Measurements from ENCODE around the gene SLC9A3.

Gene SLC9A3

GRCh38 chr5:556909-557441, 32.7 kb upstream of the SLC9A3 start:
- no peak for DNase-seq (ENCODE audit: low read depth)
- H3K4me3 ChIP-seq (ENCODE audit: low read length): no peak overlapping the region
- no peak for TF ChIP-seq CTCF (IDR thresholded peaks at IDR 0.05; ENCODE audit: insufficient read depth, low read depth, low read length, missing control alignments)

GRCh38 chr5:555058-555623, 30.9 kb upstream of the SLC9A3 start:
- no peak overlapping the region for H3K4me3 ChIP-seq (ENCODE audit: low read length)
- DNase-seq (ENCODE audit: low read depth): no peak
- no peak for TF ChIP-seq CTCF (IDR thresholded peaks at IDR 0.05; ENCODE audit: insufficient read depth, low read depth, low read length, missing control alignments)

GRCh38 chr5:554284-554988, 30.2 kb upstream of the SLC9A3 start:
- TF ChIP-seq CTCF (IDR thresholded peaks at IDR 0.05; ENCODE audit: insufficient read depth, low read depth, low read length, missing control alignments): no peak
- DNase-seq (ENCODE audit: low read depth): no peak
- no peak overlapping the region for H3K4me3 ChIP-seq (ENCODE audit: low read length)

GRCh38 chr5:553874-554273, 29.6 kb upstream of the SLC9A3 start:
- no peak for DNase-seq (ENCODE audit: low read depth)
- TF ChIP-seq CTCF (IDR thresholded peaks at IDR 0.05; ENCODE audit: insufficient read depth, low read depth, low read length, missing control alignments): no peak
- H3K4me3 ChIP-seq (ENCODE audit: low read length): no peak overlapping the region

GRCh38 chr5:551406-551805, 27.2 kb upstream of the SLC9A3 start:
- DNase-seq (ENCODE audit: low read depth): no peak
- no peak overlapping the region for H3K4me3 ChIP-seq (ENCODE audit: low read length)
- TF ChIP-seq CTCF (IDR thresholded peaks at IDR 0.05; ENCODE audit: insufficient read depth, low read depth, low read length, missing control alignments): no peak

GRCh38 chr5:549229-549628, 25.0 kb upstream of the SLC9A3 start:
- no peak for TF ChIP-seq CTCF (IDR thresholded peaks at IDR 0.05; ENCODE audit: insufficient read depth, low read depth, low read length, missing control alignments)
- no peak for DNase-seq (ENCODE audit: low read depth)
- no peak overlapping the region for H3K4me3 ChIP-seq (ENCODE audit: low read length)

Data from epithelial cell of esophagus (primary cell).